Tibial nerve (tissue), 4 donors: ENCODE data around the gene RPP25L.

ENCODE experiments used
- EP300 ChIP-seq, 2 donors: sonication (generic); formaldehyde crosslinking; IDR thresholded peaks; one replicate each; pipeline ENCODE4 v1.6.1; 2017; ENCODE audit warnings: antibody characterized with exemption in 2 of 2, mild to moderate bottlenecking in 1 of 2
- POLR2A ChIP-seq, 2 donors: fragments of 450-650 bp; IDR thresholded peaks; one replicate each; pipeline ENCODE4 v1.6.1; 2017; ENCODE audit warnings: antibody characterized with exemption in 2 of 2, mild to moderate bottlenecking in 2 of 2, moderate library complexity in 2 of 2
- TF ChIP-seq, protein P1 (sequence below), 5 experiments: fragments of 200-600 bp in 3 of 5; fragments of 450-650 bp in 2 of 5; sonication (generic) in 3 of 5; IDR thresholded peaks; one replicate each; pipeline ENCODE4 v1.5.1; 2016 to 2019; ENCODE audit warnings: antibody characterized with exemption in 5 of 5, mild to moderate bottlenecking in 3 of 5, moderate library complexity in 2 of 5

DNA sequence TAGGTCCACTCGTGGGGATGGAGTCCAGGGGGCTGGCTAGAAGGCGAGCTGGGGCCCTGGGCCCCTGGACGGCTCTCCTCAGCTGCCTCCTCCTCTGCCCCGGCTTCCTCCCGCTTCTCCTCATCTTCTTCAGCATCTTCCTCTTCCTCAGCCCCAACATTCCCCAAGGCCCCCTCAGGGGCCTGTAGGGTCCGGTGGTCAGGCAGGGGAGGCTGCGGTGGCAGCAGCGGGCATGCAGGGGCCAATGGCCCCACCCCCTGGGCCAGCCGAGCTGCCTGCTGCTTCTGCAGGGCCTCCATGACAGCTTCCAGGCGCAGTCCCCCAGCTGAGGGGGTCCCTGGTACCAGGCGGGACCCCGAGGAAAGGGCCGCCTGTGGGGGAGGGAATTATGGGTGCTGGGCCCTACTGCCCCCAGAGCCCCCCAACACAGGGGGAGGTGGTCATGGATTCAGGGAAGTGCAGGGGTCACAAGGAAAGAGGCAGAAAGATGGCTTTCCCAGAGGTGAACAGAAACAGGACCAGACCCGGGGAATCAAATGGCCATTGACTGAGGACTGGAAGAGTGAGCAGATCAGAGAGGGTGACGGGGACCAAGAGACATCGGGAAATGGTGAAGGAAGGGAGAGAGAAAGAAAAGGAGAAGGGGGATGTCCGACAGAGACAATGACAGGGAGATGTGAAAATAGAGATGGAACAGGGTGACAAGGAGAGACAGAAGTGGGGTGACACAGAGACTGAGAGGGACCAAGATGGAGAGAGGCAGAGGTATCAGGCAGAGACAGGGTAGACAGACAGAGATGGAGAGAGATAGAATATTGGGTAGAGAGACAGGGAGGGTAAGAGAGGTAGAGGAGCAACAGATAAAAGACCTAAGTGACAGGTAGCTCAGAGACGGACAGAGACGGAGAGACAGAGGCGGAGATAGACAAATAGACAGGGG, 16.1 kb upstream of the RPP25L start:
- TF ChIP-seq POLR2A (IDR thresholded peaks at IDR 0.05) = no peak
- TF ChIP-seq, protein P1, sequence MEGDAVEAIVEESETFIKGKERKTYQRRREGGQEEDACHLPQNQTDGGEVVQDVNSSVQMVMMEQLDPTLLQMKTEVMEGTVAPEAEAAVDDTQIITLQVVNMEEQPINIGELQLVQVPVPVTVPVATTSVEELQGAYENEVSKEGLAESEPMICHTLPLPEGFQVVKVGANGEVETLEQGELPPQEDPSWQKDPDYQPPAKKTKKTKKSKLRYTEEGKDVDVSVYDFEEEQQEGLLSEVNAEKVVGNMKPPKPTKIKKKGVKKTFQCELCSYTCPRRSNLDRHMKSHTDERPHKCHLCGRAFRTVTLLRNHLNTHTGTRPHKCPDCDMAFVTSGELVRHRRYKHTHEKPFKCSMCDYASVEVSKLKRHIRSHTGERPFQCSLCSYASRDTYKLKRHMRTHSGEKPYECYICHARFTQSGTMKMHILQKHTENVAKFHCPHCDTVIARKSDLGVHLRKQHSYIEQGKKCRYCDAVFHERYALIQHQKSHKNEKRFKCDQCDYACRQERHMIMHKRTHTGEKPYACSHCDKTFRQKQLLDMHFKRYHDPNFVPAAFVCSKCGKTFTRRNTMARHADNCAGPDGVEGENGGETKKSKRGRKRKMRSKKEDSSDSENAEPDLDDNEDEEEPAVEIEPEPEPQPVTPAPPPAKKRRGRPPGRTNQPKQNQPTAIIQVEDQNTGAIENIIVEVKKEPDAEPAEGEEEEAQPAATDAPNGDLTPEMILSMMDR (IDR thresholded peaks at IDR 0.05) = no peak
- TF ChIP-seq EP300 (IDR thresholded peaks at IDR 0.05) = no peak
